Astrocyte of the cerebellum (primary cell): ENCODE measurements around the gene HOXB2.
"Not testable (repeated sequence)": the region's sequence is repeated elsewhere in the genome, so short reads cannot be mapped to it uniquely, and the experiment has no call there.

Source experiments
- DNase-seq: peaks from one replicate; pipeline ENCODE4 v3.0.0-alpha.2; 2011; ENCODE audit warnings: low read depth
- H3K4me3 ChIP-seq: 2 replicates; pipeline ENCODE4 v1.5.1; 2011; ENCODE audit warnings: mild to moderate bottlenecking, low read depth, low read length, moderate library complexity
- CTCF ChIP-seq: IDR thresholded peaks from 2 replicates; pipeline ENCODE4 v1.5.1; 2012; ENCODE audit warnings: low read length, low read depth, moderate library complexity, mild to moderate bottlenecking; ENCODE audit errors: missing control alignments
- in situ Hi-C: cut with HindIII; loops from 2 replicates; pipeline ENCODE4 v1.10.0; 2017; ENCODE audit warnings: low sequenced_read_pairs

HOXB2 gene

DNA sequence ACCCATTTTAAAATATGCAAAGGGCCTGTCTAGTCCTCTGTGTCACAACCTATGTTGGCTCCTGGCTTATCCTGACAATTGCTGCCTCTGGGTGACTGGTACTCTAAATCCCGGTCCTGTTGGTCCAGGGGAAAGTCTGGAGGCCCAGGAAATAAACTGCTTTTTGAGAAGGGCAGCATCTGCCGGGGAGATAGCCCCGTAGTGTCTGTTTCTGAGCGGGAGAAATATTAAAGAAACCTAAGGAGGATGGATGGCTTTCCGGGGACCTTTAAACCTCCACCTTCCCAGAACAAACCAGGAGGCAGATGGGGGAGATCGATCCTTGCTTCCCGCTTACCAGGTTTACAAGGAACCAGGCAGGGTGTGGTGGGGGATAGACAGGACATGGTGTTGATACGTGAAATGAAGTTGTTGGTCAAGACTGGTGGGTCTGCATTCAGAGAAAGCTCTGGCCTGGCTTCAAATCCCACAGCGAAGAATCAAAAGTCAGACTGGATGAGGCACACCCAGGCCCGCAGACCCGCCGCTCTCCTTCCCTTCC, 3.8 kb downstream of the HOXB2 start:
- peak overlapping the region; percentile 80 for H3K4me3 ChIP-seq
- DNase-seq, result no peak
- in situ Hi-C loops, result no loop called here
- TF ChIP-seq CTCF, result no peak

DNA sequence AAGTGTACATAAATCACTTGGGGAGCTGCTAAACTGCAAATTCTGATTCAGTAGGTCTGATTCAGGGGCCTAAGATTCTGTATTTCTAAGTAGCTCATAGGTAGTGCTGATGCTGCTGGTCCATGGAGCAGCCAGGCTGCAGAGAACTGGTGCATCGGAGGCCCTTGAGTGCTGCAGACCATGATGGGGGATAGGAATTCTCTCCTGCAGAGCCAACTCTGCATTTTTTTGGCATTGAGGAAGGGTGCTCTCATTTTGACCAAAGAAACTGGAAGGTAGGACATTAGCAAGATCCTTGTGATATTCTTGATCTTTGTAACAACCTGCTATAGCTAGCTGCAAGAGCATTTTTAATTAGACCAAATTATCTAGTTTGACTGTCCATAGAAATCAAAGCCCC, 4.7 kb downstream of the HOXB2 start:
- in situ Hi-C loops, result no loop called here
- TF ChIP-seq CTCF, result no peak
- H3K4me3 ChIP-seq, result peak overlapping the region; percentile 2
- no peak for DNase-seq

DNA sequence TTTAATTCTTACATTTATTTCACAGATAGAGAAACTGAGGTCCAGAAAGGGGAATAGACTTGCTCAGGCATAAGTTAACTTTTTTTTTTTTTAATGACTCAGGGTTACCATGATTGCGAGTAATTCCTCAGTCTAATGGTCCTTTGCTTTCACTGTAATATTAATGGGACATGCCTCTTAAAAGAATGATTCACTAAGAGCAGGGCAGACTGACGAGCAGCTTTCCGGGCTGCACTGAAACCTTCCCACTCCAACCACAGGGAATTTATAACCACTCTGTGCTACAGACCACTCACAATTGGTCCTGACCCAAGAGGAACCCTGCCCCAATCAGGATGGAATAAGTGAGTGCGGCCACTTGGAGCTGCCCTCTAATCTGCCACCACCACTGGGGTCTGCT, 5.7 kb downstream of the HOXB2 start:
- no peak overlapping the region for H3K4me3 ChIP-seq
- TF ChIP-seq CTCF, result no peak
- in situ Hi-C loops, result no loop called here
- DNase-seq, result peak; percentile 83

DNA sequence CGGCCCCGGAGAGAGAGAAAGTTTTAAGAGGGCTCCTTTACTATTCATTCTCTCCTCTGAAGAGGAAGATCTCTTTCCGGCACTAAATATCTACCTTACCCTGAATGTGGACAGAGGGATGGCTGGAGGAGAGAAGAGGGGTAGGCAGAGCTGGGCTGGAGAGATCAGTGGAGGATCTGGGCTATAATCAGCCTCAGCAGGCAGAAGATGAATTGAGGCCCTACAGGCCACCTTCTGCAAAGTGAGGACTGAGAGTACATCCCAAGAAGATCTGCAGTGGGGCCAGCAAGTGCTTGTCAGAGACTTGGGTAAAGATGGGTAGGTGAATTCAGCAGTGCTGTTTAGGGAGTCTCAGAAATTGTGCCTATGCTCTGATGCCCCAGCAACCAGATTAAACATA, 7.6 kb downstream of the HOXB2 start:
- in situ Hi-C loops, result no loop called here

DNA sequence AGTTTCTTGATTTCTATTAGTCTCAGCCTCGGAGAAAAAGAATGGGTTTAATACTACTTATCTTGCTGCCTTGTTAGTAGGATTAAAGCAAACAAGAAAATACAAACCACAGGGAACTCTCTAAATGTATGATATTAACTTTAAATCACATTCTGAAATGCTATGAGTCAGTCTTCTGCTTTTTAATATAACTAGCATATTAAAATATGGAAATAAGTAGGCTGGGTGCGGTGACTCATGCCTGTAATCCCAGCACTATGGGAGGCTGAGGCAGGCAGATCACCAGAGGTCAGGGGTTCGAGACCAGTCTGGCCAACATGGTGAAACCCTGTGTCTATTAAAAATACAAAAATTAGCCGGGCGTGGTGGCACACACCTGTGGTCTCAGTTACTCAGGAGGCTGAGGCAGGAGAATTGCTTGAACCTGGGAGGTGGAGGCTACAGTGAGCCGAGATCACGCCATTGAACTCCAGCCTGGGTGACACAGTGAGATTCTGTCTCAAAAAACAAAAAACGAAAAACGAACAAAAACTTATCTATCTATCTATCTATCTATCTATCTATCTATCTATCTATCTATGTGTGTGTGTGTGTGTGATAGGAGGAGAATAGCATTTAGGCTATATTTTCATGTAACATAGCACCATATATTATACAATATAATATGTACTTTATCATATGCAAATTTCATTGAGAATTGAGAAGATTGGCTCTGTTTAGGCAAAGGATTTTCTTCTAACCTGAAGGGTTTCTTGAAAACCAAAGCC, 8.9 kb downstream of the HOXB2 start:
- in situ Hi-C loops, DNase-seq, H3K4me3 ChIP-seq: not testable (repeated sequence)

More for the DNA sequence above, 7.6 kb downstream of the HOXB2 start:
- TF ChIP-seq CTCF, result no peak
- DNase-seq, result no peak
- H3K4me3 ChIP-seq, result no peak overlapping the region

DNA sequence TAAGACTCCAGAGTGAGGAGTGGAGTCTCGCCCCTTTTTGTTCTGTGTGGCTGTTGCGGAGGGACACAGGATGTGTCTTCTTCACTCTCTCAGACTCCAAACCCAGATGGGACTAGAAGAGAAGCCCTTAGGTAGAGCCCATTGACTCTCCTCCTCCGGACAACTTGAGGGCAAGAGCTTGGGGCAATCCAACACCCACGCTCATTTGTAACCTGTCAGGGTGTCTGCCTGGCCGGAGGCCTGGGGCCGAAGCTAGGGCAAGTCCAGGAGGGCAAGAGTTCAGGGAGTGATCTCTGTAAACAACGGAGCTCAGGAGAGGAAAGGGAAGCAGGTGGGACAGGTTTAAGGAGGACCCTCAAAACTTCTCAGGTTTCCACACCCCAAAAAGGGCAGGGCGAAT, 12.6 kb downstream of the HOXB2 start:
- no peak overlapping the region for H3K4me3 ChIP-seq
- DNase-seq, result no peak
- in situ Hi-C loops, result no loop called here
- TF ChIP-seq CTCF, result no peak

- TF ChIP-seq CTCF, result no peak
- no peak for DNase-seq
- in situ Hi-C loops, result no loop called here
- H3K4me3 ChIP-seq, result no peak within 1 kb of the TSS
These were observed 14.0 kb downstream of the HOXB2 start, which contains the start of gene HOXB1 for GRCh38 chr17:48530887-48531272. TSS of gene HOXB1 (minus strand) at chr17:48531011. CDS start at chr17:48530904, 107 bp downstream.
